IPS-18a (cell line): ENCODE results near the gene ESRRA.

Source experiments
- H3K27ac ChIP-seq: one replicate; pipeline ENCODE4 v1.5.1; 2013; ENCODE audit warnings: low read length
- H3K27me3 ChIP-seq: one replicate; pipeline ENCODE4 v1.6.1; 2013; ENCODE audit warnings: mild to moderate bottlenecking, low read length; ENCODE audit not compliant: control insufficient read depth, insufficient read depth
- H3K36me3 ChIP-seq: one replicate; pipeline ENCODE4 v1.6.1; 2013; ENCODE audit warnings: low read depth, low read length; ENCODE audit not compliant: control insufficient read depth
- H3K4me1 ChIP-seq: one replicate; pipeline ENCODE4 v1.6.1; 2013; ENCODE audit warnings: low read depth, low read length; ENCODE audit not compliant: control insufficient read depth
- H3K4me3 ChIP-seq: one replicate; pipeline ENCODE4 v1.5.1; 2013; ENCODE audit warnings: low read length
- H3K9ac ChIP-seq: one replicate; pipeline ENCODE4 v1.6.1; 2013; ENCODE audit warnings: mild to moderate bottlenecking, low read length, moderate library complexity
- H3K9me3 ChIP-seq: one replicate; pipeline ENCODE4 v1.6.1; 2013; ENCODE audit warnings: low read depth, low read length; ENCODE audit not compliant: control insufficient read depth

ESRRA gene

GRCh38 chr11:64297699-64298358 lies 7.5 kb upstream of the ESRRA start:
- H3K27ac ChIP-seq: no peak overlapping the region
- no peak overlapping the region for H3K9ac ChIP-seq
- H3K27me3 ChIP-seq: peaks cover 92% of the 10 kb centered on the region

GRCh38 chr11:64298966-64299846 lies 6.1 kb upstream of the ESRRA start:
- no peaks in the 10 kb centered on the region for H3K9me3 ChIP-seq
- peaks cover 5% of the 10 kb centered on the region for H3K4me1 ChIP-seq
- H3K27ac ChIP-seq: no peak overlapping the region
- no peak overlapping the region for H3K9ac ChIP-seq
- peaks cover 78% of the 10 kb centered on the region for H3K27me3 ChIP-seq
- no peaks in the 10 kb centered on the region for H3K36me3 ChIP-seq
- H3K4me3 ChIP-seq: peak overlapping the region; percentile 24

More at GRCh38 chr11:64297699-64298358, 7.5 kb upstream of the ESRRA start:
- H3K9me3 ChIP-seq: no peaks in the 10 kb centered on the region
- no peaks in the 10 kb centered on the region for H3K36me3 ChIP-seq
- no peak overlapping the region for H3K4me3 ChIP-seq
- no peaks in the 10 kb centered on the region for H3K4me1 ChIP-seq

GRCh38 chr11:64299847-64300648 lies 5.3 kb upstream of the ESRRA start, which contains the start of gene CATSPERZ:
Gene CATSPERZ, plus strand, starts transcription at chr11:64300358. Its CDS starts 53 bp downstream, at chr11:64300411.
- peak within 1 kb of the TSS; percentile 24 for H3K4me3 ChIP-seq
- no peak within 1 kb of the TSS for H3K9ac ChIP-seq
- H3K36me3 ChIP-seq: no peaks in the 10 kb centered on the region
- H3K27ac ChIP-seq: no peak within 1 kb of the TSS
- H3K4me1 ChIP-seq: peaks cover 6% of the 10 kb centered on the region
- no peaks in the 10 kb centered on the region for H3K9me3 ChIP-seq
- peaks cover 70% of the 10 kb centered on the region for H3K27me3 ChIP-seq

GRCh38 chr11:64303109-64304031 lies 2.0 kb upstream of the ESRRA start:
- peaks cover 37% of the 10 kb centered on the region for H3K27me3 ChIP-seq
- H3K9me3 ChIP-seq: no peaks in the 10 kb centered on the region
- H3K27ac ChIP-seq: no peak overlapping the region
- peak overlapping the region; percentile 66 for H3K4me3 ChIP-seq
- H3K36me3 ChIP-seq: no peaks in the 10 kb centered on the region
- H3K4me1 ChIP-seq: peaks cover 10% of the 10 kb centered on the region
- H3K9ac ChIP-seq: no peak overlapping the region

- no peaks in the 10 kb centered on the region for H3K36me3 ChIP-seq
- peaks cover 31% of the 10 kb centered on the region for H3K27me3 ChIP-seq
- peak overlapping the region; percentile 66 for H3K4me3 ChIP-seq
- peaks cover 10% of the 10 kb centered on the region for H3K4me1 ChIP-seq
- H3K27ac ChIP-seq: no peak overlapping the region
- no peaks in the 10 kb centered on the region for H3K9me3 ChIP-seq
- H3K9ac ChIP-seq: peak overlapping the region; percentile 83
These were observed 1.4 kb upstream of the ESRRA start for GRCh38 chr11:64304032-64304315.

GRCh38 chr11:64304316-64305072 lies 830 bp upstream of the ESRRA start:
- Histone ChIP-seq H3K4me1 (peaks cover 10% of the 10 kb centered on the region), H3K27me3 (peaks cover 26% of the 10 kb centered on the region), H3K4me3 (peak overlapping the region; percentile 66), H3K9ac (peak overlapping the region; percentile 83), H3K36me3 (no peaks in the 10 kb centered on the region), H3K9me3 (no peaks in the 10 kb centered on the region), H3K27ac (peak overlapping the region; percentile 82)

GRCh38 chr11:64305691-64306562 lies 603 bp downstream of the ESRRA start:
- no peak overlapping the region for H3K27ac ChIP-seq

GRCh38 chr11:64306563-64306875 lies 1.2 kb downstream of the ESRRA start:
- Histone ChIP-seq H3K9me3 (no peaks in the 10 kb centered on the region), H3K4me3 (peak overlapping the region; percentile 80), H3K36me3 (no peaks in the 10 kb centered on the region), H3K27me3 (peaks cover 5% of the 10 kb centered on the region), H3K4me1 (peaks cover 10% of the 10 kb centered on the region), H3K27ac (no peak overlapping the region), H3K9ac (peak overlapping the region; percentile 82)

More at GRCh38 chr11:64305691-64306562, 603 bp downstream of the ESRRA start:
- Histone ChIP-seq H3K27me3 (peaks cover 11% of the 10 kb centered on the region), H3K9ac (peak overlapping the region; percentile 82), H3K9me3 (no peaks in the 10 kb centered on the region), H3K4me3 (peak overlapping the region; percentile 80), H3K36me3 (no peaks in the 10 kb centered on the region), H3K4me1 (peaks cover 10% of the 10 kb centered on the region)

- Histone ChIP-seq H3K4me1 (peaks cover 10% of the 10 kb centered on the region), H3K9ac (peak overlapping the region; percentile 82), H3K27ac (no peak overlapping the region), H3K27me3 (no peaks in the 10 kb centered on the region), H3K36me3 (no peaks in the 10 kb centered on the region), H3K4me3 (peak overlapping the region; percentile 80), H3K9me3 (no peaks in the 10 kb centered on the region)
These were observed 1.7 kb downstream of the ESRRA start for GRCh38 chr11:64306876-64307622.
